K562 (cell line): ENCODE data around the gene PIGC. TPM values are rescaled to one million over a fixed set of nuclear protein-coding genes. Genes with fewer than 3 reads are reported as not detected.

ENCODE experiments used
- ATAC-seq: fragments of 200-7000 bp; cut with Tn5 transposase; 3 replicates; pipeline ENCODE4 v1.9.1; 2020; ENCODE audit warnings: moderate library complexity
- BruUV-seq: library from RNA; stranded (reverse); fragments of 400-500 nt; replicated peaks from 2 replicates; lab custom pipeline; 2021; lab: Mats Ljungman, UMichigan
- CTCF ChIA-PET: fragments of 300-600 bp; formaldehyde crosslinking; extraction: SDS; loops from one replicate; lab custom pipeline; 2021; ENCODE audit warnings: low intra/inter-chr PET ratio; lab: Yijun Ruan, JAX
- POLR2A ChIA-PET: fragments of 300-600, 350-650 bp; sonication (Branson Sonifier 250); formaldehyde crosslinking; extraction: SDS; loops from one replicate; lab custom pipeline; 2021; ENCODE audit warnings: antibody characterized with exemption, inconsistent platforms; lab: Yijun Ruan, JAX
- DNase-seq, 4 experiments: peaks; one replicate each; pipeline versions ENCODE4 v3.0.0 to v3.0.0-alpha.2; 2011 to 2018; ENCODE audit warnings: low spot score in 3 of 4, mixed read lengths in 3 of 4; ENCODE audit errors: extremely low read depth in 1 of 4
- FAIRE-seq: peaks from 2 replicates; lab custom pipeline; 2011; peaks lifted over from hg19 to GRCh38; lab: Jason Lieb, UNC
- H2AFZ ChIP-seq: 2 replicates; pipeline ENCODE4 v1.6.0; 2011; ENCODE audit warnings: low read depth, low read length, control low read depth, inconsistent platforms
- H3K27ac ChIP-seq: fragments of 200-600 bp; 3 replicates; pipeline ENCODE4 v1.8.0; 2011; ENCODE audit warnings: low read depth, mild to moderate bottlenecking, control low read depth, inconsistent platforms, low read length, moderate library complexity, mixed read lengths; ENCODE audit errors: extremely low read depth
- H3K27me3 ChIP-seq, 2 experiments: fragments of 300-600 bp in 1 of 2; 2 replicates in 1 of 2; 3 replicates in 1 of 2; pipeline versions ENCODE4 v1.6.0 to v1.8.0; 2011; ENCODE audit warnings: inconsistent platforms in 2 of 2, low read length in 2 of 2, mild to moderate bottlenecking in 1 of 2, mixed read lengths in 1 of 2, moderate library complexity in 1 of 2; ENCODE audit not compliant: control insufficient read depth in 2 of 2, insufficient read depth in 2 of 2
- H3K36me3 ChIP-seq: fragments of 300-600 bp; 3 replicates; pipeline ENCODE4 v1.8.0; 2011; ENCODE audit warnings: mild to moderate bottlenecking, low read length, inconsistent platforms; ENCODE audit not compliant: control insufficient read depth, insufficient read depth
- H3K4me1 ChIP-seq, 2 experiments: fragments of 200-600 bp in 1 of 2; replicated peaks in 1 of 2; 2 replicates in 1 of 2; 3 replicates in 1 of 2; pipeline versions ENCODE4 v1.5.1 to v1.8.0; 2011; ENCODE audit warnings: inconsistent platforms in 2 of 2, low read length in 2 of 2, mild to moderate bottlenecking in 1 of 2, mixed read lengths in 1 of 2, moderate library complexity in 1 of 2; ENCODE audit not compliant: control insufficient read depth in 2 of 2, insufficient read depth in 2 of 2
- H3K4me2 ChIP-seq: 2 replicates; pipeline ENCODE4 v1.6.1; 2011; ENCODE audit warnings: low read length, control low read depth, inconsistent platforms, mixed read lengths; ENCODE audit not compliant: insufficient read depth
- H3K4me3 ChIP-seq: fragments of 200-600 bp; sonication (generic), shearing (Covaris generic); 2 replicates; pipeline ENCODE4 v1.5.1; 2016; ENCODE audit warnings: control low read depth, inconsistent platforms
- H3K79me2 ChIP-seq: fragments of 200-600 bp; 3 replicates; pipeline ENCODE4 v1.8.0; 2011; ENCODE audit warnings: low read length, inconsistent platforms; ENCODE audit not compliant: control insufficient read depth, insufficient read depth
- H3K9ac ChIP-seq, 2 experiments: 2 replicates each; pipeline versions ENCODE4 v1.6.0 to v1.6.1; 2011; ENCODE audit warnings: low read depth in 2 of 2, low read length in 2 of 2, control low read depth in 1 of 2, inconsistent platforms in 1 of 2, mild to moderate bottlenecking in 1 of 2, mixed read lengths in 1 of 2; ENCODE audit not compliant: insufficient read depth in 1 of 2
- H3K9me1 ChIP-seq: one replicate; pipeline ENCODE4 v1.6.0; 2011; ENCODE audit warnings: inconsistent platforms, mild to moderate bottlenecking, low read length, moderate library complexity; ENCODE audit not compliant: control insufficient read depth, insufficient read depth
- H3K9me3 ChIP-seq: replicated peaks from 2 replicates; pipeline ENCODE4 v1.5.1; 2011; ENCODE audit warnings: low read depth, low read length, inconsistent platforms; ENCODE audit not compliant: control insufficient read depth, insufficient read depth
- H4K20me1 ChIP-seq: replicated peaks from 2 replicates; pipeline ENCODE4 v1.6.1; 2011; ENCODE audit warnings: low read length, inconsistent platforms, mixed read lengths; ENCODE audit not compliant: control insufficient read depth, insufficient read depth
- BHLHE40 ChIP-seq: IDR thresholded peaks from 2 replicates; pipeline ENCODE4 v1.6.1; 2011; ENCODE audit warnings: low read length, improper control_type of control experiment
- C11orf30 ChIP-seq: fragments of 450-650 bp; IDR thresholded peaks from 2 replicates; pipeline ENCODE4 v1.6.1; 2016; ENCODE audit warnings: low read depth, mild to moderate bottlenecking
- CBFA2T2 ChIP-seq: fragments of 450-650 bp; conservative IDR thresholded peaks from 2 replicates; pipeline ENCODE4 v1.6.1; 2017; ENCODE audit warnings: mild to moderate bottlenecking
- CBFA2T3 ChIP-seq: fragments of 450-650 bp; IDR thresholded peaks from 2 replicates; pipeline ENCODE4 v1.6.1; 2017
- CHD4 ChIP-seq: fragments of 200-600 bp; sonication (generic); IDR thresholded peaks from 3 replicates; pipeline ENCODE4 v1.6.1; 2012; ENCODE audit warnings: low read depth, mild to moderate bottlenecking, mixed read lengths, low read length, inconsistent platforms; ENCODE audit not compliant: insufficient read depth, insufficient replicate concordance, poor library complexity, severe bottlenecking
- CREB5 ChIP-seq: fragments of 250-450 bp; sonication (Bioruptor Pico); IDR thresholded peaks from 2 replicates; pipeline ENCODE4 v1.5.0; 2020; ENCODE audit warnings: mild to moderate bottlenecking
- DMBX1 ChIP-seq: fragments of 250-450 bp; sonication (Bioruptor Pico); IDR thresholded peaks from 2 replicates; pipeline ENCODE4 v1.8.0; 2022; ENCODE audit warnings: inconsistent platforms, mild to moderate bottlenecking, moderate library complexity, borderline replicate concordance
- DPF2 ChIP-seq: fragments of 450-650 bp; IDR thresholded peaks from 2 replicates; pipeline ENCODE4 v1.6.1; 2016
- GABPB2 ChIP-seq: fragments of 250-450 bp; sonication (Bioruptor Pico); conservative IDR thresholded peaks from 2 replicates; pipeline ENCODE4 v1.5.1; 2021; ENCODE audit warnings: mild to moderate bottlenecking
- JUND ChIP-seq, 2 experiments: IDR thresholded peaks; 2 replicates in 1 of 2; 3 replicates in 1 of 2; pipeline ENCODE4 v1.6.1; 2011; ENCODE audit warnings: borderline replicate concordance in 2 of 2, low read depth in 2 of 2, low read length in 2 of 2, improper control_type of control experiment in 1 of 2, missing biosample characterization in 1 of 2, missing genetic modification characterization in 1 of 2, missing genetic modification reagents in 1 of 2
- LARP7 ChIP-seq: fragments of 450-650 bp; IDR thresholded peaks from 2 replicates; pipeline ENCODE4 v1.6.1; 2016
- MED1 ChIP-seq: sonication (generic); formaldehyde crosslinking; IDR thresholded peaks from 2 replicates; pipeline ENCODE4 v1.8.1; 2023; ENCODE audit warnings: missing genetic modification reagents, borderline replicate concordance
- NR4A1 ChIP-seq, 2 experiments: fragments of 250-450 bp in 1 of 2; fragments of 450-650 bp in 1 of 2; sonication (Bioruptor Pico) in 1 of 2; IDR thresholded peaks; 2 replicates each; pipeline versions ENCODE4 v1.4.0 to v1.6.1; 2016 to 2020; ENCODE audit warnings: mild to moderate bottlenecking in 2 of 2, missing compliant biosample characterization in 1 of 2, missing genetic modification characterization in 1 of 2, moderate library complexity in 1 of 2
- NUFIP1 ChIP-seq: fragments of 450-650 bp; IDR thresholded peaks from 2 replicates; pipeline ENCODE4 v1.6.1; 2018; ENCODE audit not compliant: partially characterized antibody
- PCBP2 ChIP-seq: fragments of 200-400 bp; formaldehyde crosslinking; IDR thresholded peaks from 2 replicates; pipeline ENCODE4 v1.6.1; 2018; ENCODE audit warnings: low read length, low read depth, mild to moderate bottlenecking, moderate library complexity; ENCODE audit not compliant: poor library complexity, severe bottlenecking
- PHF21A ChIP-seq: fragments of 450-650 bp; IDR thresholded peaks from 2 replicates; pipeline ENCODE4 v1.6.1; 2017; ENCODE audit warnings: low read depth, borderline replicate concordance
- SMARCE1 ChIP-seq: fragments of 450-650 bp; IDR thresholded peaks from 2 replicates; pipeline ENCODE4 v1.7.1; 2016; ENCODE audit warnings: mild to moderate bottlenecking
- TEAD2 ChIP-seq: fragments of 450-650 bp; IDR thresholded peaks from 2 replicates; pipeline ENCODE4 v1.6.1; 2016; ENCODE audit warnings: missing genetic modification characterization, control low read depth, missing compliant biosample characterization
- TFAP4 ChIP-seq: sonication (generic); formaldehyde crosslinking; IDR thresholded peaks from 2 replicates; pipeline ENCODE4 v1.8.0; 2022; ENCODE audit warnings: missing genetic modification reagents, mild to moderate bottlenecking, moderate library complexity, borderline replicate concordance
- TRIM24 ChIP-seq, 2 experiments: fragments of 450-650 bp; IDR thresholded peaks; 2 replicates each; pipeline ENCODE4 v1.6.1; 2016
- ZNF830 ChIP-seq: fragments of 250-450 bp; sonication (Bioruptor Pico); IDR thresholded peaks from 2 replicates; pipeline ENCODE4 v1.5.0; 2021; ENCODE audit warnings: mild to moderate bottlenecking
- WGBS: fragments of 100-300 bp; shearing (Covaris generic); methylation state at CpG from one replicate; pipeline ENCODE4 v1.1.6; 2016; ENCODE audit warnings: low coverage, mixed read lengths; ENCODE audit not compliant: insufficient coverage; ENCODE audit errors: missing lambda C conversion rate; 5-methylcytosine and 5-hydroxymethylcytosine counted together
- in situ Hi-C: fragments of 300-500 bp; cut with MboI; formaldehyde crosslinking; loops from 4 replicates; pipeline ENCODE4 v1.15.0; 2018; ENCODE audit warnings: inconsistent platforms, mixed read lengths
- intact Hi-C: fragments of 100-400 bp; cut with micrococcal nuclease; formaldehyde crosslinking; loops from 2 replicates; pipeline ENCODE4 v1.14.2; 2022
- polyA plus RNA-seq, 8 experiments: library from polyadenylated mRNA; depleted of rRNA in 4 of 8; stranded (reverse) in 5 of 8; unstranded in 3 of 8; fragments of >200 nt; fragmentation: Nextera tagmentation in 2 of 8; fragmentation: Illumina TruSeq in 1 of 8; extraction: Ambion mirVana in 2 of 8; extraction: Trizol in 1 of 8; gene quantifications; 2 replicates each; pipeline versions ENCODE4 v1.2.1 to v1.2.3, GENCODE V29; 2011 to 2014; ENCODE audit warnings: inconsistent platforms in 1 of 8, missing spikeins in 1 of 8
- total RNA-seq, 7 experiments: library from RNA; depleted of rRNA in 6 of 7; stranded (reverse); fragments of >200 nt in 6 of 7; fragmentation: Illumina TruSeq in 2 of 7; extraction: Trizol in 2 of 7; gene quantifications; 2 replicates each; pipeline versions ENCODE4 v1.2.1 to v1.2.3, GENCODE V29; 2011 to 2021; ENCODE audit warnings: low replicate concordance in 1 of 7

The PIGC gene
- total and polyA plus RNA-seq, 9 of the 15 experiments (the other 6 are each of a cell fraction or from before 2014, with no cell fraction given) = 30.5 to 97.9 (median 54.7) TPM

- peak; percentile 6 for ATAC-seq
- no peaks in the 10 kb centered on the region for H3K36me3 ChIP-seq
- BruUV-seq = no TSS peak
- FAIRE-seq = peak; percentile 46
- POLR2A ChIA-PET = interaction anchor here (0.9 to 1.6 kb wide), 2 partner anchors 11 to 80 kb away, joined by 3 to 6 read pairs; partner anchors contain the start of gene SUCO
- H2AFZ ChIP-seq = peak overlapping the region; percentile 87
- in situ Hi-C loops = loop anchor here (5.0 kb wide), 1 partner anchor 275 kb away; no protein-coding TSS in a partner anchor
- H3K4me2 ChIP-seq = peak overlapping the region; percentile 11
- intact Hi-C loops = loop anchor here (5.0 kb wide), 1 partner anchor 45 kb away; no protein-coding TSS in a partner anchor
- no peaks in the 10 kb centered on the region for H3K27me3 ChIP-seq
- peaks cover 36 to 59% of the 10 kb centered on the region in 2 experiments for H3K4me1 ChIP-seq
- 42% methylated on average over 7 of the region's 7 CpGs for whole genome bisulfite sequencing
- no peaks in the 10 kb centered on the region for H3K9me3 ChIP-seq
- peaks cover 10% of the 10 kb centered on the region for H3K9me1 ChIP-seq
- no peaks in the 10 kb centered on the region for H3K79me2 ChIP-seq
- peak in 2 of 4 experiments; percentile 27 to 59 for DNase-seq
- H3K4me3 ChIP-seq = no peak overlapping the region
- no peaks in the 10 kb centered on the region for H4K20me1 ChIP-seq
- peak overlapping the region; percentile 24; the same call in 2 of the 3 replicates for H3K27ac ChIP-seq
- CTCF ChIA-PET = interaction anchor here (1.1 kb wide), 1 partner anchor 10 kb away, joined by 3 read pairs; no protein-coding TSS in a partner anchor
- peak overlapping the region in 1 of 2 experiments; percentile 11; a peak in 1 of 4 replicates for H3K9ac ChIP-seq
- TF ChIP-seq TRIM24 (IDR thresholded peaks at IDR 0.05) (no peak), TFAP4 (0 out of 2 replicates have a peak, but pooled peaks have one; percentile 25), ZNF830 (0 out of 2 replicates have a peak, but pooled peaks have one; percentile 48), LARP7 (no peak), NR4A1 (CRISPR knock-in tag; IDR thresholded peaks at IDR 0.05) (no peak), NR4A1 (tag; IDR thresholded peaks at IDR 0.05) (peak; percentile 14; the same call in 1 of the 2 replicates), C11orf30 (peak; percentile 31; the same call in 1 of the 2 replicates), SMARCE1 (0 out of 2 replicates have a peak, but pooled peaks have one; percentile 7), CBFA2T2 (0 out of 2 replicates have a peak, but pooled peaks have one; percentile 35), PCBP2 (no peak), DMBX1 (CRISPR knock-in tag) (peak; percentile 78), JUND (IDR thresholded peaks at IDR 0.05; ENCODE audit: borderline replicate concordance, low read depth, low read length) (0 out of 2 replicates have a peak, but pooled peaks have one; percentile 20), JUND (tag; IDR thresholded peaks at IDR 0.05; ENCODE audit: borderline replicate concordance, low read depth, low read length) (peak; percentile 54; the same call in 1 of the 3 replicates), TEAD2 (tag) (peak; percentile 50; the same call in 1 of the 2 replicates), NUFIP1 (peak; percentile 9), CHD4 (no peak), BHLHE40 (no peak), CBFA2T3 (peak; percentile 73), GABPB2 (CRISPR knock-in tag) (no peak), MED1 (no peak), CREB5 (CRISPR knock-in tag) (no peak), DPF2 (no peak), PHF21A (no peak)
Measured at GRCh38 chr1:172452536-172453152, 8.8 kb upstream of the PIGC start.
